Middle frontal gyrus (tissue), 1 donor: ENCODE measurements around the gene LETM1.

Experiments
- DNase-seq: peaks from one replicate; pipeline ENCODE4 v3.0.0-alpha.2; 2015; ENCODE audit warnings: low spot score; ENCODE audit errors: extremely low spot score

Gene LETM1

GRCh38 chr4:1808396-1808795, 47.6 kb downstream of the LETM1 start:
- DNase-seq, result no peak

GRCh38 chr4:1807332-1807777, 48.6 kb downstream of the LETM1 start:
- DNase-seq, result no peak

DNA sequence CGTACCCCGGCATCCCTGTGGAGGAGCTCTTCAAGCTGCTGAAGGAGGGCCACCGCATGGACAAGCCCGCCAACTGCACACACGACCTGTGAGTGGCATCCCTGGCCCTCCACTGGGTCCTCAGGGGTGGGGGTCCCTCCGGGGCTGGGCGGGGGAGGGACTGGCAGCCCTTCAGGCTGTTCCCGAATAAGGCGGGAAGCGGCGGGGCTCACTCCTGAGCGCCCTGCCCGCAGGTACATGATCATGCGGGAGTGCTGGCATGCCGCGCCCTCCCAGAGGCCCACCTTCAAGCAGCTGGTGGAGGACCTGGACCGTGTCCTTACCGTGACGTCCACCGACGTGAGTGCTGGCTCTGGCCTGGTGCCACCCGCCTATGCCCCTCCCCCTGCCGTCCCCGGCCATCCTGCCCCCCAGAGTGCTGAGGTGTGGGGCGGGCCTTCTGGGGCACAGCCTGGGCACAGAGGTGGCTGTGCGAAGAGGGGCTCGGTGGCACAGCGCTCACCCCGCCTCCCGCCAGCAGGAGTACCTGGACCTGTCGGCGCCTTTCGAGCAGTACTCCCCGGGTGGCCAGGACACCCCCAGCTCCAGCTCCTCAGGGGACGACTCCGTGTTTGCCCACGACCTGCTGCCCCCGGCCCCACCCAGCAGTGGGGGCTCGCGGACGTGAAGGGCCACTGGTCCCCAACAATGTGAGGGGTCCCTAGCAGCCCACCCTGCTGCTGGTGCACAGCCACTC, 49.2 kb downstream of the LETM1 start:
- no peak for DNase-seq

DNA sequence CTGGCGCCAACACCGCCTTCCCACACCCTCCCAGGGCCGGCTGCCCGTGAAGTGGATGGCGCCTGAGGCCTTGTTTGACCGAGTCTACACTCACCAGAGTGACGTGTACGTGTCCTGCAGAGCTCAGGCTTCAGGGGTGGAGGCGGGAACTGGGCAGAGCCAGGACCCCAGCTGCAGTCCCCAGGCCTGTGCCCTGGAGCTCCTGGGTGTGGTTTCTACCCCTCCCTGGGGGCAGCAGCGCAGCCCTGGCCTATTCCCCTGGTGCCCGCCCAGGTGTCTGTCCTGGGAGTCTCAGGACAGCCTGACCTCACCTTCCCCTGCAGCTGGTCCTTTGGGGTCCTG, 49.8 kb downstream of the LETM1 start:
- DNase-seq, result no peak

GRCh38 chr4:1805493-1806222, 50.3 kb downstream of the LETM1 start:
- no peak for DNase-seq

GRCh38 chr4:1804638-1805492, 51.1 kb downstream of the LETM1 start:
- no peak for DNase-seq

DNA sequence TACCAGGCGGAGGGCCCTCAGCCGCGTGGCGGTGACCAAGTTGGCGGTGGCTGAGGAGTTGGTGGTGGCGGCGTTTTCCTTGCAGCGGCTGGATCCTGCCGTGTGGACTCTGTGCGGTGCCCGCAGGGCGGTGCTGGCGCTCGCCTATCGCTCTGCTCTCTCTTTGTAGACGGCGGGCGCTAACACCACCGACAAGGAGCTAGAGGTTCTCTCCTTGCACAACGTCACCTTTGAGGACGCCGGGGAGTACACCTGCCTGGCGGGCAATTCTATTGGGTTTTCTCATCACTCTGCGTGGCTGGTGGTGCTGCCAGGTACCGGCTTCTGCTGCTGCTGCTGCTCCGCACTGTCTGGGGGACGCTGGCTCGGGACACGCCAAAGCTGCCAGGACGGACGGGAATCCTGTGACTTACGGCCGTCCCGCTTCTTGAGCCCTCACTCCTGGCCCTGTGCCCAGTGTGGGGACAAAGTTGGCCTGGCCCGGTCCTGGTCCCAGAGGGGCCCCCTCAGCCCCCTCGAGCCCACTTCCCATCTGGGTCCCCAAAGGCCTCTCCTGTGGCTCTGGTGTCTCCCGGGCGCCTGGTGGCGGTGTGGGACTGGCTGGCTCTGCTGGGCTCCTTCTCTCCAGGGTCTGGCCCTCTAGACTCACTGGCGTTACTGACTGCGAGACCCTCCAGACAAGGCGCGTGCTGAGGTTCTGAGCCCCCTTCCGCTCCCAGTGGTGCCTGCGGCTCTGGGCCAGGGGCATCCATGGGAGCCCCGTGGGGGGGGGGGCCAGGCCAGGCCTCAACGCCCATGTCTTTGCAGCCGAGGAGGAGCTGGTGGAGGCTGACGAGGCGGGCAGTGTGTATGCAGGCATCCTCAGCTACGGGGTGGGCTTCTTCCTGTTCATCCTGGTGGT, 52.2 kb downstream of the LETM1 start:
- DNase-seq, result no peak

DNA sequence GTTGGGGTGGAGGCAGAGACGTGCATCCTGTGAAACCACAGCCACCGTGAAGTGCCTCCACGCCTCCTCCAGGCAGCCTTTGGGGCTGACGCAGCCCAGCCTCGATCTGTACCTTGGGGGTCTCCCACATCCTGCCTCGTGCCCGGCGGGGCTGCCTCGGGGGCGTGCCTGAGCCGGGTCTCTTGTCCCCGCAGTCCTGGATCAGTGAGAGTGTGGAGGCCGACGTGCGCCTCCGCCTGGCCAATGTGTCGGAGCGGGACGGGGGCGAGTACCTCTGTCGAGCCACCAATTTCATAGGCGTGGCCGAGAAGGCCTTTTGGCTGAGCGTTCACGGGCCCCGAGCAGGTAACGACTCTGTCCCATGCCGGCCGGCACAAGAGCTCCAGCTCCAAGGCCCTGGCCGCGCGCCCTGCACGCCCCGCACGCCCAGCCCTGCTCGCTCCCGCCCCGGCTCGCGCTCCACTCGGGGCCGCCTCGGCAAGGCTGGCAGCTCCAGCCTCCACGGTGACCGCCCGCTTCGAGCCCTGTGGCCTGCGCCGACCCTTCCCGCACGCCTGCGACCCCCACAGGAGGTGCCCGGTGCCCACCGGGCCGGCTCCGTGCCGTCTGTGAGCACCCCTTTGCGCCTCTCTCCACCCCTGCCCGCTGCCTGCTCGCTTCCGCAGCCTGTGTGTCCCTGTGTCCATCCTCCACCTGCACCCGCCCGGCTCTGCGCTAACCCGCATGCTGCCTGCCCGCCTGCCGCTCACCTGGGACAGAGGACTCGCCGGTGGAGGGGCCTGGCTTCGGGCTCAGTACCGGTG, 53.0 kb downstream of the LETM1 start:
- DNase-seq, result no peak

DNA sequence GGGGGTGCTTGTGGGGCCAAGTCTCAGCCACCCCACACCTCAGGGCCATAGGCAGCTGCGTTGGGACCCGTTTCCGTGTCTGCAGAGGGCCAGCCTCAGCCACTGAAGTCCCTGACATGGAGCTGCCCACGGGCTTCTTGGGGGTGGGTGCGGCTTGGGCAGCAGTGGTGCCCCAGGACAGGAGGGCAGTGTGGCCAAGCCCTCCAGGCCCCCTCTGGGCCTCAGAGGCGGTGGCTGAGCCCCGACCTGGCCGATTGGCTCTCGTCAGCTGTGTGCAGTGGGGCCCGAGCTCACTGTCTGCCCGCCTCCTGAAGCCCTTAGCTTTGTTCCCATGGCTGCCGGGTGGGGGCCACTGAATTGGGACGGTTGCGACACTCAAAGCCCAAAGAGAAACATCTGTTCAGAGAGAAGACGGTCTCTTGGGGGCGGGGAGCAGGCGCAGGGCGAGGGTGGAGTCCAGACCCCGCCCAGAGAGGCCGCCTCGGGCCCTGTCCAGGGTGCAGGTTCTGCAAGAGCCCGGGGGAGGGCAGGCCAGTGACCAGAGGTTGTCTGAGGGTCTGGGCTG, 53.7 kb downstream of the LETM1 start:
- DNase-seq, result no peak

- DNase-seq, result no peak
Measured at GRCh38 chr4:1801286-1801958, 54.5 kb downstream of the LETM1 start.

DNA sequence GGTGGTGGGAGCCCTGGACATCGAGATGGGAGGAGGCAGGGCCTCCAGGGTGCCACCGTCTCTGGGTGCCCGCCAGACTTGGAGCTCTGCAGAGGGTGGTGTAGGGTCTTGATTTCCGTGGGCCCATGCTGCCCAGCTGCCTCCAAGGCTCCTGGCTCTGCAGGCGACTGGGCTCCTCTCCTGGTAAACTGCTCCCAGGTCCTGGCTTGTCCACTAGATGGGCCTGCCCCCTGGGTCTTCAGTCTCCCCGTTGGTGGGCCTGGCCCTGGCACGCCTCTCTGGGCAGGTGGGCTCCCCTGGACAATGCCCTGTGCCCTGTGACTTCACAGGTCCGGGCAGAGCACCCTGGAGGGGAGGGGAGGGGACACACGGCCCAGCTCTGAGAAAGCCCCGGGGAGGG, 55.2 kb downstream of the LETM1 start:
- no peak for DNase-seq

GRCh38 chr4:1799387-1800375, 56.3 kb downstream of the LETM1 start:
- DNase-seq, result no peak

DNA sequence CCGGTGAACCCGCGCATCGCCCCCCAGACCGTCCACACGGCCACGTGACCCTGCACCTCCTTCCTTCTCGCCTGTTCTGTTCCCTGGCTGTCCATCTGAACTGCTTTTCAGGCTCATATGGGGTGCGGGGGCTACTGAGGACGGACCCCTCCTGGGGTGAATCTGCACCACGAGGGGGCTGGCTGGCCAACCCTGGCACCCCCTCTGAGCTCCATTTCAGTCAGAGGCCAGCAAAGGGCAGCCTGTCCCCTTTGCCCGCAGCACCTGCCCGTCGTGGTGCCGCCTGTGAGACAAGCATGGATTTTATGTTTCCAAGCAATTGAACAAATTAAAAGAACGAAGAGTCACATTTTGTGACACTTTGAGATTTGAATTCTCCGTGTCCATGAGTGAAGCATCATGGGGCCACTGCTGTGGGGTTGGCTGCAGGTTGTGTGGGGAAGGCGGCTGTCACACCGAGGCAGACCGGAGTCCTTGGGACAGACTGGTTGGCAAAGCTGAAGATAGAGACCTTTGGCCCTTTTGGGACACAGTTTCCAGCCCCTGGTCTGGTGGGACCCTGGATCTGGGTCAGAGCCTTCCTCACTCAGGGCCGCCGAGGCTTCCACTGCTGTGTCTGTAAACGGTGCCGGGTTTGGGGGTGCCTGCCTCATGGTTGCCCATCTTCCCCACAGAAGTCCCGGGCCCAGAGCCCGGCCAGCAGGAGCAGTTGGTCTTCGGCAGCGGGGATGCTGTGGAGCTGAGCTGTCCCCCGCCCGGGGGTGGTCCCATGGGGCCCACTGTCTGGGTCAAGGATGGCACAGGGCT, 57.2 kb downstream of the LETM1 start:
- DNase-seq, result no peak

DNA sequence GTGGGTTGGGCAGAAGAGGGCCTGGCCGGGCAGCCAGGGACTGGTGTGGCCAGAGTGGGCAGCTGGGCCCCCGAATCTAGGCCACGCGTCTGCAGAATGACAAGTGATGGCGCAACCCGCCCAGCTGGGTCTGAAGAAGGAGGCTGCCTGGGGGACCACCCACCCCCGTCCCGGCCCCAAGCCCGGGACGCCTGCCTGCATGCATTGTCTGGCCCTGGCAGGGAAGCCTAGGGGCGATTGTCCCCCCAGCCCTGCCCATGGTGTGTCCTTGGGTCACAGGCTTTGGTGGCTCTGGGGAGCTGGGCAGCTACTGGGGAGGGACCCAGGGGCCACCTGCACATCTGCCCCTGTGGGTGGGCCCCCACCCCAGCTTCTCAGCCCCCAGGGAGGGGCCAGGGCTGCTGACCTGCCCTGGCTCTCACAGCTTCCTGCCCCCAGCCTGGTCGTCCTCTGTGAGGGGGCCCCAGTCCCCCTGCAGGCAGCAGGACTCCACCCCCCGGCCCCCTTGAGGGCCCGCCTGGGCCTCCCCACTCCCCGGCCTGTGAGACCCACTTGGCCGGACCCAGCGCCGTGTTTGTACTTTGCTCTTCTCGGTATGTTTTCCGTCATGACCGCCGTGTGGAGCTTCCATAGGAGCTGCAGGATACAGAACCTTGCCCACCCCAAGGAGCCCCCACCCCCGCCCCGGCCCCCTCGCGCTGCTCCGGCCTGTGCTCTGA, 57.9 kb downstream of the LETM1 start:
- no peak for DNase-seq

GRCh38 chr4:1797298-1797860, 58.6 kb downstream of the LETM1 start:
- DNase-seq, result no peak

DNA sequence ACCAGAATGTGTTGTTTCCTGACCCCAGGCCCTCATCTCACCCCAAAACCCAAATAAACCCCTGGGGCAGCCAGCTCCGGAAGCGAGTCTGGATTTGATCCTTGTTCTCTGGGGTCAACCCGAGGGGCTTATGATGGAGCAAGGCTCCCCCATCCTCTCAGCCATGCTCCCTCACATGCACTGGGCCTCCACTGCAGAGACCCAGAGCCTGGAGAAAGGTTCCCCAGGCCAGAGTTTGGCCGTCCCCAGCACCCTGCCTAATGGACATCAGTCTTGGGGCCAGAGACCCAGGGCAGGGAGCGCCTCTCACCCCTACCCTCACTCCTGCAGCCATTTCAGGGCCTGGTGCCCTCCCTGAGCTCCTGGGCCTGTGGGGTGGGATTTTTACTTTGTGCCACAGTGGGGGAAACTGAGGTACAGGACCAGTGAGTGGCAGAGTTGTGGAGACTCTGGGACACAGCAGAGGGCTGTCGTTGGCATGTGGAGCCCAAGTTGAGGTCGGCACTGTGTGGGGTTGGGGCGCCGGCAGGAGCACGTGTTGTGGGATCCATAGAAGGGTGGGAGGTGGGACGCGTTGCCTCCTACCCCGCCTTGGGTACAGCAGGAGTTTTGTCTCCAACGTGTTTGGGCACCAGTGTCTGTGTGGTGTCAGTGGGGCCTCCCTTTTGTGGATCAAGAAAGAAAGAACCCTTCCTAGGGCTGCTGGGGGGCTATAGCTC, 59.3 kb downstream of the LETM1 start:
- no peak for DNase-seq
